Fibroblast of mammary gland (primary cell): ENCODE measurements around the gene HTRA3.
A peak's percentile ranks its signal among the peaks of the same experiment; 100 is the strongest.

Source experiments
- DNase-seq: peaks from one replicate; pipeline ENCODE4 v3.0.0-alpha.2; 2010; ENCODE audit warnings: low read depth
- H3K4me3 ChIP-seq: 2 replicates; pipeline ENCODE4 v1.5.1; 2011; ENCODE audit warnings: low read depth, mild to moderate bottlenecking, low read length, moderate library complexity; ENCODE audit not compliant: control insufficient read depth
- TF ChIP-seq, protein P1 (sequence below): conservative IDR thresholded peaks from 2 replicates; pipeline ENCODE4 v1.5.1; 2011; ENCODE audit warnings: low read depth, low read length, inconsistent platforms; ENCODE audit not compliant: control insufficient read depth, insufficient read depth

Gene HTRA3

DNA sequence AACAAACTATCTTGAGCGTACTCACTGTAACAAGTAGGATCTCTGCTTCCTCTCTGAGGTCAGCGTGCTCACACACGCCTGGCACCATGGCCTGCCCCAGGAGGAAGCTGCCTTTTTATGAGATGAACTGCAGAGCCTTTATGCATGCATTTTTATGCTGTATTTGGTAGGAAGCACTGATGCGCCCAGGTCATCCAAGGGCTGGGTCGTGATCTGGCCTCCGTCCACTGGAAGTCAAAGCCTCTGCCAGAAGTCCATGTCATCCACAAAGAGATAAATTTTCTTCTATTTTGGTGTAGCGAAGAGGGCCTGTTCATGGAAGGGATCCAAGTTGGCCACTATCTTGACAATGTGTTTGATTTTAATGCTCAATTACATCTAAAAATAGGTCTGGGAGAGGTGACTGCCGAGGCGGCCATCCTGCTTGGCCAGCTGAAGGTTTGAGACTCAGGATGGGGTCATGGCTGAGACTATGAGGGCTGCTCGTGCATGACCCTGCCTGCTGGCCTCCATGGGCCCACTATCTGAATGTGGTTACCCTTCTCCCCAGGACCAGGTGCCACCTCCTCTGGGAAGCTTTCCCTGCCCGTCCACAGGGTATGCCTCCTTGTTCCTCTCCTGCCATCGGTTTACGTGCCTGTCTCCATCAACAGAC lies 50.3 kb downstream of the HTRA3 start:
- peak; percentile 18 for DNase-seq
- H3K4me3 ChIP-seq: no peak overlapping the region
- TF ChIP-seq, protein P1, sequence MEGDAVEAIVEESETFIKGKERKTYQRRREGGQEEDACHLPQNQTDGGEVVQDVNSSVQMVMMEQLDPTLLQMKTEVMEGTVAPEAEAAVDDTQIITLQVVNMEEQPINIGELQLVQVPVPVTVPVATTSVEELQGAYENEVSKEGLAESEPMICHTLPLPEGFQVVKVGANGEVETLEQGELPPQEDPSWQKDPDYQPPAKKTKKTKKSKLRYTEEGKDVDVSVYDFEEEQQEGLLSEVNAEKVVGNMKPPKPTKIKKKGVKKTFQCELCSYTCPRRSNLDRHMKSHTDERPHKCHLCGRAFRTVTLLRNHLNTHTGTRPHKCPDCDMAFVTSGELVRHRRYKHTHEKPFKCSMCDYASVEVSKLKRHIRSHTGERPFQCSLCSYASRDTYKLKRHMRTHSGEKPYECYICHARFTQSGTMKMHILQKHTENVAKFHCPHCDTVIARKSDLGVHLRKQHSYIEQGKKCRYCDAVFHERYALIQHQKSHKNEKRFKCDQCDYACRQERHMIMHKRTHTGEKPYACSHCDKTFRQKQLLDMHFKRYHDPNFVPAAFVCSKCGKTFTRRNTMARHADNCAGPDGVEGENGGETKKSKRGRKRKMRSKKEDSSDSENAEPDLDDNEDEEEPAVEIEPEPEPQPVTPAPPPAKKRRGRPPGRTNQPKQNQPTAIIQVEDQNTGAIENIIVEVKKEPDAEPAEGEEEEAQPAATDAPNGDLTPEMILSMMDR: no peak

DNA sequence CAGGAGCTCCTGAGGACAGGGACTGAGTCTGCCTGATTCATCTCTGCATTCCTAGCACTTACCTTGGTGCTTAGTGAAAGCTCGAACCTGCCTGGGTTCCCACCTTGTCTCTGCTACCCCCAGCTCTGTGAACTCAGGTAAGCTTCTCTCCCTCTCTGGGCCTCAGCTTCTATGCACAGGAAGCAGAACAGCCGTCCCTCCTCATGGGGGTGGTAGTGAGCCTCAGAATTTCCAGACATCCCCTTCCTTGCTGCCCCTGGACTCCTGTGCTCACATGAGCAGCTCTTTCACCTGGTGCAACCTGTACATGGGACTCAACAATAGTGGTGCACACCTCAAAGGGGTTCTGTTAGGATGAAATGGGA lies 50.8 kb downstream of the HTRA3 start:
- TF ChIP-seq, protein P1: peak; percentile 9
- no peak overlapping the region for H3K4me3 ChIP-seq
- no peak for DNase-seq

DNA sequence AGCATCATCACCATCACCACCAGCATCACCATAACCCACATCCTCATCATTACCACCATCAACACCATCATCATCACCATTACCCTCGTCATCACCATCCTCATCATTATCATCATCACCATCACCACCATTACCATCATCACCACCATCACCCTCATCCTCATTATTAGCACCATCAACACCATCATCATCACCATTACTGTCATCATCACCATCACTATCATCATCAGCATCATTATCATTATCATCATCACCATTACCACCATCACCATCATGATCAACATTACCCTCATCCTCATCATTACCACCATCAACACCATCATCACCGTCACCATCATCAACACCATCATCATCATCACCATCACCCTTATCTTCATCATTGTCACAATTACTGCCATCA lies 51.7 kb downstream of the HTRA3 start:
- DNase-seq: no peak
- TF ChIP-seq, protein P1: no peak

GRCh38 chr4:8321771-8322170 lies 52.2 kb downstream of the HTRA3 start:
- H3K4me3 ChIP-seq: no peak overlapping the region
- TF ChIP-seq, protein P1: no peak
- no peak for DNase-seq

More for the DNA sequence above, 51.7 kb downstream of the HTRA3 start:
- no peak overlapping the region for H3K4me3 ChIP-seq

- no peak for DNase-seq
- no peak overlapping the region for H3K4me3 ChIP-seq
- TF ChIP-seq, protein P1: no peak
Measured at GRCh38 chr4:8322794-8323704, 53.5 kb downstream of the HTRA3 start.

DNA sequence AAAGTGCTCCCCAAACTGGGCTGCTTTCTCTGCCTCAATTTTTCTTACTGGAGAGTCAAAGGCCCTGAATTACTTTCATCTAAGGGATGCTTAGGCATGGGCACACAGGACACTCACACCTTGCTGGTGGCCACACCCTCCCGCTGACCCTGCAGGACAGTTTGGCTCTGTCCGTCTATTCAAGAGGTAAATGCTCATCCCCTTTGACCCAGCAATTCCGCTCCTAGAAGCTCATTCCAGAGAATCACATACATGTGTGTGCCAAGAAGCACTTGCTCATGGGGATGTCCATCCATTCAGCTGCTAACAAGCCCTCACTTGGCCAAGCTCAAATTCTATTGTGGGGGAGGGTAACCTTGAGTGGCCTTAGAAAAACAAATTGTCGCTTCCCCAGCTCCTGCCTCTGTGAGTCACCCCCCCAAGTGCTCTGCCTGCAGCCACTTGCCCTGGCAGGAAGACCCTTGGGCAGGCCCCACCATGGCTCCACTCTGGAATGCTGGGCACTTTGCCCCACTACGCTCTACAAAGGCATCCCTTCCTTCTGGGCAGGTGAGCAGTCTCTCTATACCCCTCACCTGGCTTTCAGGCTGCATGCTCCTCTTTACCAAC lies 54.5 kb downstream of the HTRA3 start:
- no peak for DNase-seq
- no peak overlapping the region for H3K4me3 ChIP-seq
- TF ChIP-seq, protein P1: no peak
